Common myeloid progenitor, CD34-positive (primary cell): Measurements from ENCODE around the gene KMT2A.
"Not testable (repeated sequence)": the region's sequence is repeated elsewhere in the genome, so short reads cannot be mapped to it uniquely, and the experiment has no call there.

Source experiments
- CTCF ChIA-PET: fragments of 350-600 bp; sonication (Branson Sonifier 250); formaldehyde crosslinking; loops from one replicate; lab custom pipeline; 2021; ENCODE audit warnings: antibody characterized with exemption; lab: Charles Lee
- POLR2A ChIA-PET: fragments of 350-600 bp; sonication (Branson Sonifier 250); formaldehyde crosslinking; loops from one replicate; lab custom pipeline; 2021; ENCODE audit warnings: antibody characterized with exemption; lab: Charles Lee
- DNase-seq, 3 donors: peaks; one replicate each; pipeline versions ENCODE4 v3.0.0 to v3.0.0-alpha.2; 2013
- H3K27ac ChIP-seq, 2 experiments: 1 replicate in 1 of 2; 2 replicates in 1 of 2; pipeline ENCODE4 v1.7.0; 2013; ENCODE audit warnings: inconsistent platforms in 2 of 2, low read length in 2 of 2, mild to moderate bottlenecking in 2 of 2, low read depth in 1 of 2, moderate library complexity in 1 of 2; ENCODE audit not compliant: severe bottlenecking in 2 of 2, insufficient read depth in 1 of 2, poor library complexity in 1 of 2
- H3K27me3 ChIP-seq, 5 experiments: replicated peaks in 2 of 5; 1 replicate in 3 of 5; 2 replicates in 2 of 5; pipeline versions ENCODE4 v1.6.1 to v1.7.0; 2013; ENCODE audit warnings: low read length in 4 of 5, mild to moderate bottlenecking in 2 of 5, moderate library complexity in 2 of 5, inconsistent platforms in 1 of 5; ENCODE audit not compliant: insufficient read depth in 5 of 5, control insufficient read depth in 4 of 5
- H3K36me3 ChIP-seq, 4 experiments: 1 replicate in 2 of 4; 2 replicates in 2 of 4; pipeline versions ENCODE4 v1.6.1 to v1.7.0; 2013; ENCODE audit warnings: low read length in 3 of 4, control low read depth in 1 of 4, mild to moderate bottlenecking in 1 of 4; ENCODE audit not compliant: control insufficient read depth in 4 of 4, insufficient read depth in 4 of 4
- H3K4me1 ChIP-seq, 4 experiments: 1 replicate in 3 of 4; 2 replicates in 1 of 4; pipeline versions ENCODE4 v1.6.1 to v1.7.1; 2013; ENCODE audit warnings: low read length in 3 of 4, mild to moderate bottlenecking in 3 of 4, control low read depth in 1 of 4, inconsistent platforms in 1 of 4, moderate library complexity in 1 of 4; ENCODE audit not compliant: control insufficient read depth in 4 of 4, insufficient read depth in 4 of 4; ENCODE audit errors: control extremely low read depth in 1 of 4
- H3K4me3 ChIP-seq, 7 experiments: 1 replicate in 4 of 7; 2 replicates in 3 of 7; pipeline versions ENCODE4 v1.5.1 to v1.7.0; 2013; ENCODE audit warnings: mild to moderate bottlenecking in 7 of 7, low read length in 6 of 7, moderate library complexity in 6 of 7, inconsistent platforms in 2 of 7, low read depth in 2 of 7, control low read depth in 1 of 7; ENCODE audit not compliant: insufficient read depth in 4 of 7, control insufficient read depth in 1 of 7; ENCODE audit errors: extremely low read depth in 1 of 7
- H3K9me3 ChIP-seq, 5 experiments: 1 replicate in 4 of 5; 2 replicates in 1 of 5; pipeline versions ENCODE4 v1.6.1 to v1.7.1; 2013; ENCODE audit warnings: low read length in 4 of 5, mild to moderate bottlenecking in 2 of 5, inconsistent platforms in 1 of 5, low read depth in 1 of 5, moderate library complexity in 1 of 5; ENCODE audit not compliant: control insufficient read depth in 4 of 5, insufficient read depth in 2 of 5; ENCODE audit errors: control extremely low read depth in 1 of 5
- WGBS: methylation state at CpG from one replicate; pipeline ENCODE4 v1.1.5; 2013; ENCODE audit not compliant: insufficient coverage; 5-methylcytosine and 5-hydroxymethylcytosine counted together

KMT2A gene

DNA sequence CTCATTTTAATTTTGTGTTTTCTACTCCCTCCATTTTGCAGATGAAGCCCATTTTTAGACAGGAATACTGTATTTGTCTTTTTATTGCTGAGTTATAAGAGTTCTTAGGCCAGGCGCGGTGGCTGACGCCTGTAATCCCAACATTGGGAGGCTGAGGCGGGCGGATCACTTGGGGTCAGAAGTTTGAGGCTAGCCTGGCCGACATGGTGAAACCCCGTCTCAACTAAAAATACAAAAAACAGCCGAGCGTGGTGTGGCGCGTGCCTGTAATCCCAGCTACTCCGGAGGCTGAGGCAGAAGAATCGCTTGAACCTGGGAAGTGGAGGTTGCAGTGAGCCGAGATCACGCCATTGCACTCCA lies 135.4 kb downstream of the KMT2A start:
- 0% methylated on average over 4 of the region's 15 CpGs for WGBS
- CTCF ChIA-PET, result interaction anchor here (1.2 kb wide), 1 partner anchor 42 kb away, joined by 3 read pairs; no protein-coding TSS in a partner anchor
- H3K27me3 ChIP-seq, H3K9me3 ChIP-seq, H3K36me3 ChIP-seq: not testable (repeated sequence)
- peak in 2 of 3 donors; percentile 15 to 23 for DNase-seq
- peak overlapping the region; percentile 46 to 96 for H3K27ac ChIP-seq
- H3K4me3 ChIP-seq, result peak overlapping the region; percentile 23 to 97 (median 85)
- POLR2A ChIA-PET, result interaction anchor here (0.5 to 1.2 kb wide), 2 partner anchors 31 to 354 kb away, joined by 3 to 4 read pairs; partner anchors contain the start of gene BCL9L
- H3K4me1 ChIP-seq, result peaks cover 5 to 25% (median 16%) of the 10 kb centered on the region in 4 experiments

DNA sequence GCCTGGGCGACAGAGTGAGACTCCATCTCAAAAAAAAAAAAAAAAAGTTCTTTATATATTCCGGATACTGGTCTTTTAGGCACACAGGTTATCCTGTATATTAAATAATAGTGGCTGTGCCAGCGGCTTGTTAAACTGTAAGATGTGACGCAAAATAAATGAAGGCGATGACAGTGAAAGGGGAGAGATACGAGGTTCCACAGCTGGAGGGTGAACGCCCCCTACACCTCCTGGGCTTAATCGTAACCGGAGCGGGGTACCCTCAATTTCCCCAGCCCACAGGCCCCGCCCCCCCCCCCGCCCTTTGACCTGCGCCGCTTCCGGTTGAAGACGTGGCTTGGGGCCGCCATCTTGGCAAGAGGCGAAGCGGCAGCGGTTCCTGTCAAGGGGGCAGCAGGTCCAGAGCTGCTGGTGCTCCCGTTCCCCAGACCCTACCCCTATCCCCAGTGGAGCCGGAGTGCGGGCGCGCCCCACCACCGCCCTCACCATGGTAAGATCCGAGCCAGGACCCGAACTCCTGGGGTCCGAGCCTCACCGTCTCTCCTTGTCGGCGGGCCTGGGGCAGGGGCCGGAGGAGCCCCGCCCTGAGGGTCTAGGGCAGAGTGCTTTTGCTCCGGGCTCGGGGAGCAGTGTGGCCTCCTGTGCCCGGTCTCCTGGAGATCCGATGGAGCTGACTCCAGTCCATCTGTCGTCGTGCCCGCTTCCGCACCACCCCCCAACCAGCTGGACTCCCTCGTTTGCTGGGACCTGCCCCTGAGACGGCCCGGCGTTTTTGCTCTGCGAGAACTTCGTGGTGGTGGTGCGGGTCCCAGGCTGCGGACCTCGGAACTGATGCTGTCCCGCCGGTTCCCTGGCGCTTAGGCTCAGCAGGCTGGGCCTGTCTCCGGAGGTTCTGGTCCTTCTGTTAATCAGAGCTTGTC lies 136.0 kb downstream of the KMT2A start, which contains the start of gene ARCN1:
ARCN1 (plus strand) TSS at position 349 of the 920 bp plus-strand sequence; CDS start at position 488, 139 bp downstream.
- no peaks in the 10 kb centered on the region for H3K27me3 ChIP-seq
- ChIA-PET POLR2A (interaction anchor here (0.5 to 1.2 kb wide), 3 partner anchors 31 to 353 kb away, joined by 3 to 4 read pairs (median 3); partner anchors contain the start of gene BCL9L), CTCF (interaction anchor here (1.1 to 1.2 kb wide), 2 partner anchors 17 to 43 kb away, joined by 3 read pairs; no protein-coding TSS in a partner anchor)
- DNase-seq, result peak; percentile 87 to 90 (median 87)
- peak within 1 kb of the TSS; percentile 82 to 98 (median 92) for H3K4me3 ChIP-seq
- H3K9me3 ChIP-seq, result no peaks in the 10 kb centered on the region
- H3K36me3 ChIP-seq, result peaks cover 0 to 2% (median under 1%) of the 10 kb centered on the region in 4 experiments
- under 1% methylated on average over 34 of the region's 55 CpGs for WGBS
- H3K4me1 ChIP-seq, result peaks cover 5 to 25% (median 16%) of the 10 kb centered on the region in 4 experiments
- H3K27ac ChIP-seq, result peak within 1 kb of the TSS; percentile 85 to 96

DNA sequence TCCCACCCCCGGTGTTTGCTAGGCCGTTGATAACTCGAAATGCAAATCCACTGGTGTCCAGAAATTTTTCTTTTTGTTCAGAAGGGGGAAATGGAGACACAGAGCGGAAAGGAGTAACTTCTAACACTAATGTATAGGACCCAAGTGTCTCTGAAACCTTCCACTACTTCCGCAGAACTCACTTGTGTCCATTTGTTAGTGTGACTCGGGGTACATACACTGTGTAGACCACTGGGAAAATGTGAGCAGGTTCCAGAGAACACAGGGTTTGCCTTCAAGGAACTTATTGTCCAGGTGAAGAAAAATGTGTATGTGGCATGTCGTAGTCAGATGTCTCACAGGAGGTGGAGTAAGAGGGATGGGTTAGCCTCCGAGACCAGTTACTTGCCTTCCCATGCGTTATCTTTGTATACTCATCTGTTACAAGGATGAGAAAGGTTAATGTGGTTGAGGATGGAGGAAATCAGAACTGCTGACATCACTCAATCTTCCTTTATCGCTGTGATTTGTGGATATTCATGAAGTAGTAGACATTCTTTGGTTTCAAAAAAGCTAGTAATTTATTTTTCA lies 136.8 kb downstream of the KMT2A start:
- Histone ChIP-seq H3K4me1 (peaks cover 5 to 25% (median 16%) of the 10 kb centered on the region in 4 experiments), H3K4me3 (peak overlapping the region; percentile 82 to 98 (median 92)), H3K27ac (peak overlapping the region; percentile 85 to 96), H3K27me3 (no peaks in the 10 kb centered on the region), H3K9me3 (no peaks in the 10 kb centered on the region), H3K36me3 (peaks cover 0 to 3% (median 1%) of the 10 kb centered on the region in 4 experiments)
- POLR2A ChIA-PET, result interaction anchor here (0.6 to 1.2 kb wide), 2 partner anchors 76 to 353 kb away, joined by 3 read pairs; partner anchors contain the start of gene BCL9L
- peak; percentile 21 to 66 (median 50) for DNase-seq
- CTCF ChIA-PET, result interaction anchor here (1.1 to 2.3 kb wide), 3 partner anchors 16 to 44 kb away, joined by 3 to 9 read pairs (median 3); no protein-coding TSS in a partner anchor
- 0% methylated on average over 2 of the region's 10 CpGs for WGBS

DNA sequence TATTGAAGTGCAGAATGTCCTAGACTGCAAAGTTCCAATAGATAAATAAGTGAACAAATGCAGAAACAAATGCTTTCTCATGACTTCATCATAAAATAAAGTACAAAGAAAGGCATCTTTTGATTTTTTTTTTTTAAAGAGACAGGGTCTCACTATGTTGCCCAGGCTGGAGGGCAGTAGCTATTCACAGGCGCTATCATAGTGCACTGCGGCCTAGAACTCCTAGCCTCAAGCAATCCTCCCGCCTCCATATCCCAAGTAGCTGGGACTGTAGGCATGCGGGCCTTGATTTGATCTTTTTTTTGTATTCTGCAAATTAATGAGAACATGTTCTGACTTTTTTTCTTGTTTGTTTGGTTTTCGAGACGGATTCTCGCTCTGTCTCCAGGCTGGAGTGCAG lies 138.3 kb downstream of the KMT2A start:
- no peaks in the 10 kb centered on the region for H3K9me3 ChIP-seq
- no peak for DNase-seq

More for the DNA sequence above, 138.3 kb downstream of the KMT2A start:
- Histone ChIP-seq H3K27me3 (no peaks in the 10 kb centered on the region), H3K36me3 (peaks cover 0 to 3% (median 1%) of the 10 kb centered on the region in 4 experiments), H3K4me1 (peaks cover 5 to 25% (median 16%) of the 10 kb centered on the region in 4 experiments), H3K4me3 (no peak overlapping the region), H3K27ac (no peak overlapping the region)
- CTCF ChIA-PET, result interaction anchor here (1.0 to 2.3 kb wide), 2 partner anchors 21 to 34 kb away, joined by 3 to 9 read pairs; no protein-coding TSS in a partner anchor
- POLR2A ChIA-PET, result no interaction called here
- WGBS, result 95% methylated on average over 5 of the region's 7 CpGs
